Aorta (tissue), 5 donors: ENCODE data around the gene XIRP2. TPM values are rescaled to one million over a fixed set of nuclear protein-coding genes. Genes with fewer than 3 reads are reported as not detected.

Experiments used
- ATAC-seq: fragments of 200-7000 bp; cut with Tn5 transposase; one replicate; pipeline ENCODE4 v1.9.1; 2022; ENCODE audit warnings: moderate library complexity; ENCODE audit not compliant: low FRiP score
- DNase-seq, 2 donors: peaks; one replicate each; pipeline ENCODE4 v3.0.0-alpha.2; 2020
- H3K27ac ChIP-seq, 2 donors: one replicate each; pipeline ENCODE4 v1.5.1; 2013; ENCODE audit warnings: low read length in 2 of 2, mild to moderate bottlenecking in 2 of 2, moderate library complexity in 2 of 2, control low read depth in 1 of 2, inconsistent platforms in 1 of 2, low read depth in 1 of 2
- H3K27me3 ChIP-seq, 2 donors: one replicate each; pipeline ENCODE4 v1.6.1; 2013; ENCODE audit warnings: control low read depth in 1 of 2, low read length in 1 of 2, mild to moderate bottlenecking in 1 of 2, moderate library complexity in 1 of 2; ENCODE audit not compliant: insufficient read depth in 2 of 2, control insufficient read depth in 1 of 2
- H3K36me3 ChIP-seq, 2 donors: one replicate each; pipeline ENCODE4 v1.6.1; 2013; ENCODE audit warnings: control low read depth in 1 of 2, low read length in 1 of 2, mild to moderate bottlenecking in 1 of 2; ENCODE audit not compliant: insufficient read depth in 2 of 2, control insufficient read depth in 1 of 2
- H3K4me1 ChIP-seq, 2 donors: one replicate each; pipeline ENCODE4 v1.6.1; 2013; ENCODE audit warnings: low read length in 2 of 2, control low read depth in 1 of 2, mild to moderate bottlenecking in 1 of 2, moderate library complexity in 1 of 2; ENCODE audit not compliant: insufficient read depth in 2 of 2, control insufficient read depth in 1 of 2
- H3K4me3 ChIP-seq, 2 donors: one replicate each; pipeline ENCODE4 v1.5.1; 2013; ENCODE audit warnings: low read length in 2 of 2, control low read depth in 1 of 2, mild to moderate bottlenecking in 1 of 2
- H3K9me3 ChIP-seq: one replicate; pipeline ENCODE4 v1.6.1; 2013; ENCODE audit warnings: mild to moderate bottlenecking, low read length; ENCODE audit not compliant: control insufficient read depth
- WGBS, 2 donors: extraction: QIAGEN DNeasy Blood & Tissue Kit; methylation state at CpG; one replicate each; pipeline ENCODE4 v1.1.7; 2013; 5-methylcytosine and 5-hydroxymethylcytosine counted together
- intact Hi-C, 2 donors: fragments of 100-400 bp; cut with DNase I; formaldehyde crosslinking; loops; one replicate each; pipeline versions ENCODE4 v1.14.2 to v1.15.0; 2022
- polyA plus RNA-seq, 2 donors: library from polyadenylated mRNA; stranded (reverse); fragments of 200-250 nt; gene quantifications; one replicate each; pipeline ENCODE4 v1.2.3, GENCODE V29; 2013
- total RNA-seq, 2 donors: library from RNA; stranded (reverse); fragmentation: NEBNext Ultra II Directional; extraction: Animal tissue kit (Norgen Biotek cat#: 25700); gene quantifications; one replicate each; pipeline ENCODE4 v1.2.1, GENCODE V29; 2021
- donor health status: healthy with polysubstance abuse.
- donor health status: Bipolar disorder and iron deficiency.
- donor health status: DM: no; HTN: no; CAD: no.
- donor health status: DM: no; HTN: no; CAD: no.
- donor health status: DM: yes; HTN: yes; CAD: no.

Gene XIRP2
- total and polyA plus RNA-seq, 4 donors = 0.15 to 3.8 (median 0.24) TPM

- Histone ChIP-seq H3K4me3 (no peak overlapping the region), H3K4me1 (no peaks in the 10 kb centered on the region), H3K36me3 (no peaks in the 10 kb centered on the region), H3K27ac (no peak overlapping the region), H3K9me3 (no peaks in the 10 kb centered on the region), H3K27me3 (no peaks in the 10 kb centered on the region)
- ATAC-seq (no peak), DNase-seq (no peak)
- WGBS, 2 donors = 78 to 80% methylated on average over 2 of the region's 2 CpGs
- intact Hi-C loops = no loop called here
Observed at GRCh38 chr2:166921261-166921896, 33.1 kb downstream of the XIRP2 start.

GRCh38 chr2:166924967-166925366 is 36.7 kb downstream of the XIRP2 start:
- no peak for DNase-seq
- Histone ChIP-seq H3K4me1 (no peaks in the 10 kb centered on the region), H3K27ac (no peak overlapping the region), H3K27me3 (no peaks in the 10 kb centered on the region), H3K4me3 (no peak overlapping the region), H3K9me3 (no peaks in the 10 kb centered on the region), H3K36me3 (no peaks in the 10 kb centered on the region)
- no peak for ATAC-seq
- intact Hi-C loops = no loop called here

GRCh38 chr2:166926657-166927056 is 38.4 kb downstream of the XIRP2 start:
- Histone ChIP-seq H3K27me3 (no peaks in the 10 kb centered on the region), H3K4me3 (no peak overlapping the region), H3K9me3 (no peaks in the 10 kb centered on the region), H3K27ac (no peak overlapping the region), H3K4me1 (no peaks in the 10 kb centered on the region), H3K36me3 (no peaks in the 10 kb centered on the region)
- intact Hi-C loops = no loop called here
- WGBS, 2 donors = 23 to 27% methylated on average over 1 of the region's 1 CpG
- DNase-seq (no peak), ATAC-seq (no peak)

- H3K4me3 ChIP-seq = no peak overlapping the region
- H3K9me3 ChIP-seq = peaks cover 2% of the 10 kb centered on the region
- H3K36me3 ChIP-seq = no peaks in the 10 kb centered on the region
- no peaks in the 10 kb centered on the region for H3K27me3 ChIP-seq
- DNase-seq (no peak), ATAC-seq (no peak)
- WGBS, 2 donors = 95 to 97% methylated on average over 1 of the region's 1 CpG
- no peak overlapping the region for H3K27ac ChIP-seq
- intact Hi-C loops = no loop called here
- no peaks in the 10 kb centered on the region for H3K4me1 ChIP-seq
Observed at GRCh38 chr2:166932032-166932431, 43.8 kb downstream of the XIRP2 start.

- Histone ChIP-seq H3K27me3 (no peaks in the 10 kb centered on the region), H3K36me3 (no peaks in the 10 kb centered on the region), H3K4me1 (no peaks in the 10 kb centered on the region), H3K27ac (no peak overlapping the region), H3K4me3 (no peak overlapping the region), H3K9me3 (peaks cover 2% of the 10 kb centered on the region)
- DNase-seq = no peak
- intact Hi-C loops = no loop called here
- WGBS, 2 donors = 78 to 79% methylated on average over 5 of the region's 5 CpGs
- ATAC-seq = no peak
Observed at GRCh38 chr2:166934817-166935216, 46.5 kb downstream of the XIRP2 start.

GRCh38 chr2:166942377-166942776 is 54.1 kb downstream of the XIRP2 start:
- no peak for ATAC-seq
- DNase-seq = no peak
- Histone ChIP-seq H3K9me3 (peaks cover 2% of the 10 kb centered on the region), H3K27ac (no peak overlapping the region), H3K27me3 (no peaks in the 10 kb centered on the region), H3K4me3 (no peak overlapping the region), H3K36me3 (no peaks in the 10 kb centered on the region), H3K4me1 (no peaks in the 10 kb centered on the region)
- intact Hi-C loops = no loop called here
- 76 to 81% methylated on average over 1 of the region's 1 CpG for WGBS, 2 donors

GRCh38 chr2:166944909-166945308 is 56.6 kb downstream of the XIRP2 start:
- Histone ChIP-seq H3K9me3 (peaks cover 2% of the 10 kb centered on the region), H3K4me1 (no peaks in the 10 kb centered on the region), H3K36me3 (no peaks in the 10 kb centered on the region), H3K27me3 (no peaks in the 10 kb centered on the region), H3K27ac (no peak overlapping the region), H3K4me3 (no peak overlapping the region)
- no peak for DNase-seq
- 95 to 100% methylated on average over 1 of the region's 1 CpG for WGBS, 2 donors
- no peak for ATAC-seq
- intact Hi-C loops = no loop called here

- Histone ChIP-seq H3K36me3 (no peaks in the 10 kb centered on the region), H3K4me1 (no peaks in the 10 kb centered on the region), H3K4me3 (no peak overlapping the region), H3K9me3 (no peaks in the 10 kb centered on the region), H3K27ac (no peak overlapping the region), H3K27me3 (no peaks in the 10 kb centered on the region)
- WGBS, 2 donors = 34 to 45% methylated on average over 3 of the region's 3 CpGs
- ATAC-seq = no peak
- DNase-seq = no peak
- intact Hi-C loops = no loop called here
Observed at GRCh38 chr2:166957686-166958085, 69.4 kb downstream of the XIRP2 start.

- intact Hi-C loops = no loop called here
Observed at GRCh38 chr2:166958986-166959481, 70.8 kb downstream of the XIRP2 start.

More at GRCh38 chr2:166958986-166959481, 70.8 kb downstream of the XIRP2 start:
- Histone ChIP-seq H3K9me3 (no peaks in the 10 kb centered on the region), H3K27me3 (no peaks in the 10 kb centered on the region), H3K4me1 (no peaks in the 10 kb centered on the region), H3K27ac (no peak overlapping the region), H3K4me3 (no peak overlapping the region), H3K36me3 (no peaks in the 10 kb centered on the region)
- no peak for ATAC-seq
- DNase-seq = no peak
- 46 to 47% methylated on average over 4 of the region's 4 CpGs for WGBS, 2 donors
